HG02623 (cell line): ENCODE results near the gene CYTH3.
"Not testable (repeated sequence)": the region's sequence is repeated elsewhere in the genome, so short reads cannot be mapped to it uniquely, and the experiment has no call there.

ENCODE experiments used
- ATAC-seq: cut with Tn5 transposase; IDR thresholded peaks from one replicate; pipeline ENCODE4 v1.9.1; 2021; ENCODE audit warnings: moderate library complexity; ENCODE audit not compliant: unreplicated experiment

Gene CYTH3

DNA sequence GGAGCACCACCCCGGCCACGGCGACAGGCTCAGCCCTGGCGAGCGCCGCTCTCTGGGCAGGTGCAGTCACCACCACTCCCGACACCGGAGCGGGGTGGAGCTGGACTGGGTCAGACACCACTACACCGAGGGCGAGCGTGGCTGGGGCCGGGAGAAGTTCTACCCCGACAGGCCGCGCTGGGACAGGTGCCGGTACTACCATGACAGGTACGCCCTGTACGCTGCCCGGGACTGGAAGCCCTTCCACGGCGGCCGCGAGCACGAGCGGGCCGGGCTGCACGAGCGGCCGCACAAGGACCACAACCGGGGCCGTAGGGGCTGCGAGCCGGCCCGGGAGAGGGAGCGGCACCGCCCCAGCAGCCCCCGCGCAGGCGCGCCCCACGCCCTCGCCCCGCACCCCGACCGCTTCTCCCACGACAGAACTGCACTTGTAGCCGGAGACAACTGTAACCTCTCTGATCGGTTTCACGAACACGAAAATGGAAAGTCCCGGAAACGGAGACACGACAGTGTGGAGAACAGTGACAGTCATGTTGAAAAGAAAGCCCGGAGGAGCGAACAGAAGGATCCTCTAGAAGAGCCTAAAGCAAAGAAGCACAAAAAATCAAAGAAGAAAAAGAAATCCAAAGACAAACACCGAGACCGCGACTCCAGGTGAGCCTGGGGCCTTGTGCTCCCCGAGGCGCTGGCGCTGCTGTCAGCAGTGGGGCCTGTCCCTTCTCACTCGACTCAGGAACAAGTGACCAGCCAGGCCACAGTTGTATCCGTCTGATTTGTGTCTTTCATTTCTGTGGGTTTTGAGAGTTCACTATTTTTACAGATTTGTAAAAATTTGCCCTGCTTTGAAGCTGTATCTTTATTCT, 117.7 kb downstream of the CYTH3 start:
- ATAC-seq = no peak

DNA sequence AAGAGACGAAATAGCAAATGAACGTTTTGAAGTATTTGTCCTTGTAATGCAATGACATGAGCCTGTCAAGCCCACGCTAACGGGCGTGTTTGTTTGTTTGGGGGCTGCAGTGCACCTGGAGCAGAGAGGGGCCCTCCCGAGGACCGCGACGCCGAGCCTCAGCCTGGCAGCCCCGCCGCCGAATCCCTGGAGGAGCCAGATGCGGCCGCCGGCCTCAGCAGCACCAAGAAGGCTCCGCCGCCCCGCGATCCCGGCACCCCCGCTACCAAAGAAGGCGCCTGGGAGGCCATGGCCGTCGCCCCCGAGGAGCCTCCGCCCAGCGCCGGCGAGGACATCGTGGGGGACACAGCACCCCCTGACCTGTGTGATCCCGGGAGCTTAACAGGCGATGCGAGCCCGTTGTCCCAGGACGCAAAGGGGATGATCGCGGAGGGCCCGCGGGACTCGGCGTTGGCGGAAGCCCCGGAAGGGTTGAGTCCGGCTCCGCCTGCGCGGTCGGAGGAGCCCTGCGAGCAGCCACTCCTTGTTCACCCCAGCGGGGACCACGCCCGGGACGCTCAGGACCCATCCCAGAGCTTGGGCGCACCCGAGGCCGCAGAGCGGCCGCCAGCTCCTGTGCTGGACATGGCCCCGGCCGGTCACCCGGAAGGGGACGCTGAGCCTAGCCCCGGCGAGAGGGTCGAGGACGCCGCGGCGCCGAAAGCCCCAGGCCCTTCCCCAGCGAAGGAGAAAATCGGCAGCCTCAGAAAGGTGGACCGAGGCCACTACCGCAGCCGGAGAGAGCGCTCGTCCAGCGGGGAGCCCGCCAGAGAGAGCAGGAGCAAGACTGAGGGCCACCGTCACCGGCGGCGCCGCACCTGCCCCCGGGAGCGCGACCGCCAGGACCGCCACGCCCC, 118.5 kb downstream of the CYTH3 start:
- no peak for ATAC-seq

DNA sequence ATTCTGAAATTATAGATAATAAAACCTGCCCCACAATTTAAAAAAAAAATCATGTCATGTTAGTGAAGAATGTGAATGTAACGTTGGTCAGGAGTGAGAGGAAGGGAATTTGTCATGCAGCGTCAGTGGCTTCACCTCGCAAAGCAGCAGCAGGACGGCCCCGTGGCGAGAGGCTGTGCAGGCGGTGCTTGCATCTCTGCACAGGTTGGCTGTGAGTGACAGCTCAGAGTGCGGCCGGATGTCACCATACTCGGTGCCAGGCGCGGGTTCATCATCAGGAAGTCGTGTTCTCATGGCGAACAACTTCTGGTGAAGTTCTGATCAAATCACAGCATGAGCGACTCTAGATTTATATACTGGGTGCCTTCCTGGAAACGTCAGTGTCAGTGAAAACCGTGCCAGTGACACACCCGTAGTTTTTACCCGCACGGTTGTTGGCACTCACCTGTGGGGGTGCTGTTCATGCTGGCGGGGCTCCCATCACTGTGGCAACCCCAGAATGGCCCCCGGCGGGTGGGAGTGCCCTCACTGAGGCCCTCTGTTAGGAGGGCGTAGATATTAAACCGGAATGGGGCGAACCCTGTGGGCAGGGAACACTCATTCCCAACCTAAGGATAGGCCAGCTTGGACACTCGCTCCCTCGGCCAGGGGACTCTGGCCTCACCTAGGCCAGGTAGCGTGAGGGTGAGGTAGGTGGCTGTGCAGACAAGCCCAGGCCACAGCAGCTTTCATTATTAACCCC, 120.3 kb downstream of the CYTH3 start:
- ATAC-seq = no peak

- not testable (repeated sequence) for ATAC-seq
These were observed 120.9 kb downstream of the CYTH3 start for GRCh38 chr7:6151527-6151926.

DNA sequence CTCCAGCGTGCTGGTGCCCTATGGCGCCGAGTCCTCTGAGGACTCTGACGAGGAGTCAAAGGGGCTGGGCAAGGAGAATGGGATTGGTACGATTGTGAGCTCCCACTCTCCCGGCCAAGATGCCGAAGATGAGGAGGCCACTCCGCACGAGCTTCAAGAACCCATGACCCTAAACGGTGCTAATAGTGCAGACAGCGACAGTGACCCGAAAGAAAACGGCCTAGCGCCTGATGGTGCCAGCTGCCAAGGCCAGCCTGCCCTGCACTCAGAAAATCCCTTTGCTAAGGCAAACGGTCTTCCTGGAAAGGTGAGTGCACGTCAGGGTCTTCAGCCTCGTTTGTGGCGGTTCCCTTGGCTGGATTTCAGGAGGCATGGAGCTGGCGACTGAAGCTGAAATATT, 122.4 kb downstream of the CYTH3 start:
- ATAC-seq = no peak

- no peak for ATAC-seq
These were observed 123.6 kb downstream of the CYTH3 start for GRCh38 chr7:6148724-6149360.

DNA sequence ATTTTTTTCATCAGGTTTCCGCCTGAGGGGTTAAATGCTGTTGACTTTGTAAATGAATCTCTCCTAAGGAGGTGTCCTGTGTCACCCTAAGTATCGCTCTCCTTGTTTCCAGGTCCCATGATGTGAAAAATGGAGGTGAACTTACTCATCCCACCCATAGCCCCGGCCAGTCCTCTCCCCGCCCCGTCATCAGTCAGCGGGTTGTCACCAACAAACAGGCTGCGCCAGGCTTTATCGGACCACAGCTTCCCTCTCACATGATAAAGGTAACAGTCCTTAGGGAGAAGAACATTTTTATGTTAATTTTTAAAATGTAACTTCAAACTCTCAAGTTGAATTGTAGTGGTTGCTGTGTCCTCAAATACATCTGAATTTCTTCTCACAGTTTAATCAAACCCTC, 124.8 kb downstream of the CYTH3 start:
- ATAC-seq = no peak

- ATAC-seq = no peak
These were observed 125.8 kb downstream of the CYTH3 start for GRCh38 chr7:6146666-6147065.

GRCh38 chr7:6143997-6144396, 128.4 kb downstream of the CYTH3 start:
- no peak for ATAC-seq

DNA sequence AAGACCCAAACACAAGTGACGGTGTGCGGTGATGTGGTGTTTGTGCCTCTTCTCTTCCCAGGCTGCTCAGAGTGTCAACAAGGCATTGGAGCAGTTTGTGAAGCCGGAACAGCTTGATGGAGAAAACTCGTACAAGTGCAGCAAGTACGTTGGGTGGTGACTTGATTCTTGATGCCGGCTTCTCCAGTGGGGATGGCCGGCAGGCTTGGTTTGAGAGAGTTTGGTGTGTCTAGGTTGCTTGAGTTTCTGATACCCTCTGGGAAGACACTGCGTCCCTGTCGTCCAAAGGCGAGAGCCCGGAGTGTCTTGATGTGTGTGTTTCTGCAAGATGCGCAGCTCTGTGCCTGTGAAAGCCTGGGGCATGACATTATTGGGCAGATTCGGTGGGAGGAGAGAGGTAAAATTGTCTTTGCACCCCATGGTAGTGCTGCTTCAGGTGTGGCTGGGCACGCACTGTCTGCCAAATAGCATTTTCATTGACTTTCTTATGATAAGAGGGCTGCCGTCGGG, 129.5 kb downstream of the CYTH3 start:
- no peak for ATAC-seq

DNA sequence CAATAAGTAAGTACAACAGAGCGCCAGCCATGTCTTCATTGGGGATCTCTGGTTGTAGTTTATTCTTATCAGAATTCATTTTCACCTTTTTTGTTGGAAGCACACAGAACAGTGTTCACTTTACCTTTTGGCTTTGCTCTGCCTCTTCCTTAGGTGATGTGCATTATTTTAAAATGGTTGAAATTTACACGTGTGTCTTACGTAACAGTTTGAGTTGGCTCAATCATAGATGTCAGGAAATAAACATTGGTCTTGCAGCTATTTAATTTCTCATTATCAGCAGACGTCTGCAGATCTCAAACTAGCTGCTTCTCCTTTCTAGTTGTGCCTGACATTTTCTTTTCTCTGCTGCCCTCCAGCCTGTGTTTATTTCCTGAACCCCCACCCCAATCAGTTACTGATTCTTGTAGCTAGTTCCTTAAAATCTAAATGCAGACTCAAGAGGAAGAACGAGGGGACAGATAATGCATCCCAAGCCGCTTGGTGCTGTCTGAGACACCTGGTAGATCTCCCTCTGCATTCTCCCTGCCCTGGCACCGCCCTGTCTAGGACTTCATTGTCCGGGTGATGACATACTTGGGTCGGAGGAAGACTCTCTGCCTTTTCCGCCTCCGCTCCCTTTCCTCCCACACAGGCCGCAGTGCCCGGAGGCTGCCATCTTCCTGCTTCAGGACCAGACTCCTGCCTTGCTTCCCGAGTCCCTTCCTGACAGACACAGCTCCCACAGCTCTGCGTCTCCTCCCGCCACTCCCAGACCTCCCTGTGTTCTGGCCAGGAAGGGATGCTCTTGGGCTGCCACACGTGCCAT, 133.0 kb downstream of the CYTH3 start:
- no peak for ATAC-seq

DNA sequence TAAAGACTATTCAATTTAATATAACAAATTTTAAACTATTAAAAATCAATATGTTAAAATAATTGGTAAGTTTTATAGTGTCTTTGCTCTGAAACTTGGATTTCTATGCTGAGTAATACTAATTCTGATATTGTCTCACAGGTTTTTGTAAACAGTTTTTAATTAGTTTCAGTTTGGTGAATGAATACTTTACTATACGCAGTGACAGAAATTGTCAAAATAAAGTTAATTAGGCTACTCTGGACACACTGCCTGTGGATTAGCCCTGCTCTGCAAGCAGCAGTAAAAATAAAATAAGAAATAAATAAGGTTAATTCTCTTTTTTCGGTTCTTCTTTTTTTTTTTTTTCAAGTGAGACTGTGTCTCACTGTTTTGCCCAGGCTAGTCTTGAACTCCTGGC, 135.9 kb downstream of the CYTH3 start:
- ATAC-seq = no peak

GRCh38 chr7:6133249-6133648, 139.2 kb downstream of the CYTH3 start:
- ATAC-seq = no peak

DNA sequence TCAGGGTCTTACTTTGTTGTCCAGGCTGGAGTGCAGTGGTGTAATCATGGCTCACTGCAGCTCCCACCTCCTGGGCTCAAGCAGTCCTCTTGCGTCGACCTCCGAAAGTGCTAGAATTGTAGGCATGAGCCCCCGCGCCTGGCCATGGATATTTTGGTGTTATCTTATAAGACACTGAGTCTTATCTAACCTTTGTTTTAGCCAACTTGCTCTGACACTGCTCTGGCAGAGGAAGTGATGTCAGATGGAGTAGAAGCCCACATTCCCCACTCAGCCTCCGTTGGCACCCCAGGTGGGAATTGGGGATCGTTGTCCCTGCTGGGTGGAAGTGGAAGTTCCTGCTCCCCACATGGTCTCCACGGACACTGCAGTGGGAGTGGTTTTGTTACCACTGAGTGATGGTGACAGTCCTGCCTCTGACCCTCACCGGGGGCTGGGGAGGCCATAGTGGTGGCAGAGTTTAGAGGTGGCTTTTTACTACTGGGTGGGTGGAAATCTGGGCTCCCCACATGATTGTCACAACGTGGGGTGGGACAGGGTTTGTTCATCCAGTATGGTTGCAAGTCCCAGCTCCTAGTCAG, 142.3 kb downstream of the CYTH3 start:
- no peak for ATAC-seq

GRCh38 chr7:6128205-6128604, 144.2 kb downstream of the CYTH3 start:
- no peak for ATAC-seq

- ATAC-seq = no peak
These were observed 145.3 kb downstream of the CYTH3 start for GRCh38 chr7:6127110-6127490.

DNA sequence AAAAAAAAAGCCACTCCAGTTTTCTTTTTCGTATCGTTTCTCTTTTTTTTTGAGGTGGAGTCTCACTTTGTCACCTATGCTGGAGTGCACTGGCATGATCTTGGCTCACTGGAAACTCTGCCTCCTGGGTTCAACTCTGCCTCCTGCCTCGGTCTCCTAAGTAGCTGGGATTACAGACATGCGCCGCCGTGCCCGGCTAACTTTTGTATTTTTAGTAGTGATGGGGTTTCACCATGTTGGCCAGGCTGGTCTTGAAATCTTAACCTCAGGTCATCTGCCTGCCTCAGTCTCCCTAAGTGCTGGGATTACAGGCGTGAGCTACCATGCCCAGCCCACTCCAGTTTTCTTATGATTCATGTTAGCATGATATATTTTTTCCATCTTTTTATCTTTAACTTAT, 148.6 kb downstream of the CYTH3 start:
- ATAC-seq = no peak

GRCh38 chr7:6121141-6121540, 151.3 kb downstream of the CYTH3 start:
- no peak for ATAC-seq

GRCh38 chr7:6117533-6117932, 154.9 kb downstream of the CYTH3 start:
- no peak for ATAC-seq
